ENCODE data around the gene TRIM68.

TRIM68 gene

GRCh38 chr11:4611986-4612385 is 4.0 kb upstream of the TRIM68 start:
- Mint-ChIP-seq H3K27ac (no peak overlapping the region), H3K9me3 (no peaks in the 10 kb centered on the region), H3K27me3 (ENCODE audit: low read depth) (peaks cover 8% of the 10 kb centered on the region)

GRCh38 chr11:4610258-4610935 is 2.4 kb upstream of the TRIM68 start:
- Mint-ChIP-seq H3K27me3 (ENCODE audit: low read depth) (peaks cover 4% of the 10 kb centered on the region), H3K27ac (no peak overlapping the region), H3K4me1 (peaks cover 19% of the 10 kb centered on the region), H3K9me3 (no peaks in the 10 kb centered on the region), H3K4me3 (no peak overlapping the region), H3K36me3 (ENCODE audit: low read depth) (no peaks in the 10 kb centered on the region)
- no peak for TF ChIP-seq CTCF (IDR thresholded peaks at IDR 0.05; ENCODE audit: unreplicated experiment in 3 of 3)

More at GRCh38 chr11:4611986-4612385, 4.0 kb upstream of the TRIM68 start:
- H3K36me3 Mint-ChIP-seq (ENCODE audit: low read depth): no peaks in the 10 kb centered on the region
- TF ChIP-seq CTCF (IDR thresholded peaks at IDR 0.05; ENCODE audit: unreplicated experiment in 3 of 3): no peak
- peaks cover 7% of the 10 kb centered on the region for H3K4me1 Mint-ChIP-seq
- no peak overlapping the region for H3K4me3 Mint-ChIP-seq

- Mint-ChIP-seq H3K9me3 (no peaks in the 10 kb centered on the region), H3K27ac (peak overlapping the region; percentile 83 to 98 (median 86)), H3K36me3 (ENCODE audit: low read depth) (peaks cover 17% of the 10 kb centered on the region), H3K4me3 (peak overlapping the region; percentile 90 to 93 (median 93)), H3K27me3 (ENCODE audit: low read depth) (no peaks in the 10 kb centered on the region), H3K4me1 (peaks cover 19% of the 10 kb centered on the region)
- TF ChIP-seq CTCF (IDR thresholded peaks at IDR 0.05; ENCODE audit: unreplicated experiment in 3 of 3): no peak
Measured at GRCh38 chr11:4607096-4607495, 935 bp downstream of the TRIM68 start.

- no peak for TF ChIP-seq CTCF (IDR thresholded peaks at IDR 0.05; ENCODE audit: unreplicated experiment in 3 of 3)
- Mint-ChIP-seq H3K27me3 (ENCODE audit: low read depth) (no peaks in the 10 kb centered on the region), H3K36me3 (ENCODE audit: low read depth) (peaks cover 22% of the 10 kb centered on the region), H3K4me3 (peak overlapping the region; percentile 90 to 93 (median 93)), H3K4me1 (peaks cover 19% of the 10 kb centered on the region), H3K9me3 (no peaks in the 10 kb centered on the region), H3K27ac (peak overlapping the region; percentile 83 to 98 (median 86))
Measured at GRCh38 chr11:4606231-4607015, 1.6 kb downstream of the TRIM68 start.

- H3K4me3 Mint-ChIP-seq: peak overlapping the region in 1 of 3 experiments; percentile 43
- peaks cover 35% of the 10 kb centered on the region for H3K36me3 Mint-ChIP-seq (ENCODE audit: low read depth)
- TF ChIP-seq CTCF (IDR thresholded peaks at IDR 0.05; ENCODE audit: unreplicated experiment in 3 of 3): no peak
- H3K4me1 Mint-ChIP-seq: peaks cover 19% of the 10 kb centered on the region
- H3K9me3 Mint-ChIP-seq: no peaks in the 10 kb centered on the region
- no peaks in the 10 kb centered on the region for H3K27me3 Mint-ChIP-seq (ENCODE audit: low read depth)
- H3K27ac Mint-ChIP-seq: no peak overlapping the region
Measured at GRCh38 chr11:4605057-4605456, 3.0 kb downstream of the TRIM68 start.
